Measurements from ENCODE around the gene MTMR6. TPM values are rescaled to one million over a fixed set of nuclear protein-coding genes. Genes with fewer than 3 reads are reported as not detected.

Gene MTMR6
- total RNA-seq, 4 donors from 2014 or later = 6.5 to 14.9 (median 13.2) TPM

DNA sequence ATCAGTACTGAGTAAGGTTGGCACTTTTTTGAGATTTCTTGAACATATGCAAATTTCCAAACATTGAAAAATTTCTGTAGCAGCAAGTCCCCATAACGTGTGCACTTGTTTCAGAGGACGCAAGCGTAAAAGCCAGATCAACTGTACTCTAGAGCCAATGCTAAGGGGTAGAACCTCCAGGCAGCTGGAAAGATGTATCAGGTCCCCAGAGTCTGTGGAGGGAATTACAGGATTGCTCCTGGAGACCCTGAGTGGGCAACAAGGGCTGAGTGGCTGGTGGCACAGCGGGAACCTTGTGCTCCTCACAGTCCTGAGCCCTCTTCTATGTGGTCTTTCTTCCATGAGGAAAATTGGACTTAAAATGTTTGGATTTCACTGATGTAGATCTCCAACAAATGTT, 61.3 kb downstream of the MTMR6 start:
- Histone ChIP-seq H3K27ac (no peak overlapping the region), H3K9me3 (no peaks in the 10 kb centered on the region), H3K27me3 (peaks cover 0 to 35% (median 0%) of the 10 kb centered on the region in 4 donors), H3K36me3 (no peaks in the 10 kb centered on the region), H3K4me3 (no peak overlapping the region), H3K4me1 (no peaks in the 10 kb centered on the region)
- TF ChIP-seq, protein P1, sequence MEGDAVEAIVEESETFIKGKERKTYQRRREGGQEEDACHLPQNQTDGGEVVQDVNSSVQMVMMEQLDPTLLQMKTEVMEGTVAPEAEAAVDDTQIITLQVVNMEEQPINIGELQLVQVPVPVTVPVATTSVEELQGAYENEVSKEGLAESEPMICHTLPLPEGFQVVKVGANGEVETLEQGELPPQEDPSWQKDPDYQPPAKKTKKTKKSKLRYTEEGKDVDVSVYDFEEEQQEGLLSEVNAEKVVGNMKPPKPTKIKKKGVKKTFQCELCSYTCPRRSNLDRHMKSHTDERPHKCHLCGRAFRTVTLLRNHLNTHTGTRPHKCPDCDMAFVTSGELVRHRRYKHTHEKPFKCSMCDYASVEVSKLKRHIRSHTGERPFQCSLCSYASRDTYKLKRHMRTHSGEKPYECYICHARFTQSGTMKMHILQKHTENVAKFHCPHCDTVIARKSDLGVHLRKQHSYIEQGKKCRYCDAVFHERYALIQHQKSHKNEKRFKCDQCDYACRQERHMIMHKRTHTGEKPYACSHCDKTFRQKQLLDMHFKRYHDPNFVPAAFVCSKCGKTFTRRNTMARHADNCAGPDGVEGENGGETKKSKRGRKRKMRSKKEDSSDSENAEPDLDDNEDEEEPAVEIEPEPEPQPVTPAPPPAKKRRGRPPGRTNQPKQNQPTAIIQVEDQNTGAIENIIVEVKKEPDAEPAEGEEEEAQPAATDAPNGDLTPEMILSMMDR (IDR thresholded peaks at IDR 0.05) = no peak
- no peak for TF ChIP-seq POLR2A (IDR thresholded peaks at IDR 0.05)
- intact Hi-C loops (cut with DNase I) = no loop called here
- no peak for DNase-seq
- 84 to 86% methylated on average over 4 of the region's 4 CpGs for WGBS, 2 donors

DNA sequence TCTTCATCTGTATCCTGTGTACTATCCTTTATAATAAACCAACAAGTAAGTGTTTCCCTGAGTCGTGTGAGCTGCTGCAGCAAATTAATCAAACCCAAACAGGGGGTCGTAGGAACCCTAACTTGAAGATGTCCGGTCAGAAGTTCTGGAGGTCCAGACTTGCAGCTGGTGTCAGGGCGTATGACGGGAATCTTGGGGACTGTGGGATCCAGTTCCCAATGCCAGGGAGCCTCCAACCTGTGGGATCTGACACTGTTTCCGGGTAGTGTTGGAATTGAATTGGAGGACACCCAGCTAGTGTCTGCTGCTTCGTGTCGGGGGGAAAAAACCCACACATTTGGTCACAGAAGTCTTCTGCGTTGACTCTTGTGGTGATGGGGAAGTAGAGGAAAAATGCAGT, 63.1 kb downstream of the MTMR6 start:
- H3K4me3 ChIP-seq = no peak overlapping the region
- no peaks in the 10 kb centered on the region for H3K4me1 ChIP-seq
- H3K27ac ChIP-seq = no peak overlapping the region
- TF ChIP-seq, protein P1 (IDR thresholded peaks at IDR 0.05) = no peak
- TF ChIP-seq POLR2A (IDR thresholded peaks at IDR 0.05) = no peak
- H3K36me3 ChIP-seq = no peaks in the 10 kb centered on the region
- intact Hi-C loops (cut with DNase I) = no loop called here
- H3K9me3 ChIP-seq = no peaks in the 10 kb centered on the region
- peaks cover 0 to 25% (median 0%) of the 10 kb centered on the region in 4 donors for H3K27me3 ChIP-seq
- 86 to 90% methylated on average over 5 to 9 of the region's 9 CpGs for WGBS, 2 donors
- no peak for DNase-seq

DNA sequence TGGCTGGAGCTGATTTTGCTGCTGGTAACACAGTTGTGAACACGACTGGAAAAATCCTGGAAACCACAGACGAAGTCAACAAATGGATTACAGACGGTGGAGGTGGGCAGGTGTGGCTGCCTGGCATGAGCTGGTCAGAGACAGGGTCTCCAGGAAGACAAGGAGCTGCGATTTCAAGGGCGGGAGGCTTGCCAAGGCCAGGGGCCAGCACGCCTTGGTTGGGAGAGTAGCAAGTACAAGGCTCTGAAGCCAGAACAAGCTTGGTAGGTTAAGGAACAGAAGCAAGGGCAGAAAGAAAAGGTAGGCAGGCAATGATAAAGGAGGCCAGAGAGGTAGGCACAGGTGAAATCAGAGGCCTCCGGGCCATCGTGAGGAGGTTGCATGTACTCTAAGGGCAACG, 64.5 kb downstream of the MTMR6 start:
- DNase-seq = no peak
- no peak overlapping the region for H3K27ac ChIP-seq
- WGBS, 2 donors = 82 to 87% methylated on average over 9 of the region's 9 CpGs
- intact Hi-C loops (cut with DNase I) = no loop called here
- no peaks in the 10 kb centered on the region for H3K4me1 ChIP-seq
- peaks cover 0 to 18% (median 0%) of the 10 kb centered on the region in 4 donors for H3K27me3 ChIP-seq
- TF ChIP-seq, protein P1 (IDR thresholded peaks at IDR 0.05) = no peak
- no peak for TF ChIP-seq POLR2A (IDR thresholded peaks at IDR 0.05)
- no peaks in the 10 kb centered on the region for H3K36me3 ChIP-seq
- no peaks in the 10 kb centered on the region for H3K9me3 ChIP-seq
- no peak overlapping the region for H3K4me3 ChIP-seq

DNA sequence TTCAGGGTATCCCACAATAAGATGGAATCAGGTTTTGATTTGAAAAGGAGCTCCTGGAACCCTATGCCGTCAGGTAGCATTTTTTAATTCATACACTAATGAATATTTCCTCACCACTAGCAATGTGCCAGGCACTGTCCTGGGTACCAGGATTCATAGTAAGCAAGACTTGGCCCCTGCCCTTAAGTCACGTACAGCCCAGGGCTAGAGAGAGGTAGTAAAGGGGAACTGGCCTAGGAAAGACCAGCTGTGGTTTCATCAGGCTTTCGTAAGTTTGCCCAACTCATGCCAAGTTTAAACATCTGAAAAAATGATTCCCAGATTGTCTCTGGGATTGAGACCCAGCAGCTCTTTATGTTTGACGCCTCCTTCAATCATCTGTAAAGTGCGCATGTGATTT, 69.3 kb downstream of the MTMR6 start:
- 69 to 71% methylated on average over 4 to 5 of the region's 5 CpGs for WGBS, 2 donors
- intact Hi-C loops (cut with DNase I) = no loop called here
- peaks cover 0 to 9% (median 0%) of the 10 kb centered on the region in 3 donors for H3K4me1 ChIP-seq
- H3K36me3 ChIP-seq = no peaks in the 10 kb centered on the region
- H3K4me3 ChIP-seq = no peak overlapping the region
- TF ChIP-seq, protein P1 (IDR thresholded peaks at IDR 0.05) = no peak
- TF ChIP-seq POLR2A (IDR thresholded peaks at IDR 0.05) = no peak
- peaks cover 0 to 9% (median 0%) of the 10 kb centered on the region in 4 donors for H3K27me3 ChIP-seq
- H3K27ac ChIP-seq = no peak overlapping the region
- no peaks in the 10 kb centered on the region for H3K9me3 ChIP-seq
- no peak for DNase-seq

DNA sequence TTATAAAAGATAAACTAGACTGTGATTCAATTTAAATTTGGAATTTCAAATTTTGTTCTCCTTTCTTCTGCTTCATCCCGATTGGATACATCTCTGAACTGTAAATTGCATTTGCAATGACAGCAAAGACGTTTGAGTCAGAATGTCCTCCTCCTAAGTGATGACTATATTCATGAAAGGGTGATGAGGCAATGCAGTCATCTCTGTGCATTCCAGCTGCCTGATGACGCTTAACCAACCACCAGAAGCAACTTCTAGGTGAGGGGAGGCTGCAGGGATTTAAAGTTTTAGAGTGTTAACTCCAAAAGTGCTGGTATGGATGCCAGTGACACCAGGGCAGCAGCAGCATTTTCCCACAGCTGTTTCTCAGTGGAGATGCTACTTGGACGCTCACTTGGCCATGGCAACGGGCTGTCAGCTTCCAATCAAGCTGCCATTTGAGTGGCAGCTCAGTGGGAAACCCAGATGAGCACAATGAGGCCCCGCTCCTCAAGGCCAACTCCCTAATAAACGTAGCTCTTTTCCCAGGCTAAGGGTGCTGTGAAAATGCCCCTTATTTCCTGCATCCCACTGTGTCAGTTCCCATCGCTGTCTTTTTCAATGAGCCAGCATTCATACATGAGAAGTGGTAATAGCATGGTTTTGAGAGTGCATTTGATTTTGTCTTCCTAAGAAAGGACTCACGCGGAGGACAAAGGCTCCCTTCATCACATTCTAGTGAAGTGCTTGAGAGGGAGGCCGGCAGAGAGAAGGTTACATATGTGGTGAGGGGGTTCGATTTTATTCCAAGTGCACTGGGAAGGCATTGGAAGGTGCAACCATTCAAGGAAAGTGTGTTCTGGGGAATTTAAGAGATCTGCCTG, 70.0 kb downstream of the MTMR6 start:
- no peak for TF ChIP-seq POLR2A (IDR thresholded peaks at IDR 0.05)
- TF ChIP-seq, protein P1 (IDR thresholded peaks at IDR 0.05) = no peak
- DNase-seq = no peak
- WGBS, 2 donors = 50 to 67% methylated on average over 11 to 12 of the region's 12 CpGs
- Histone ChIP-seq H3K4me1 (peaks cover 0 to 9% (median 0%) of the 10 kb centered on the region in 3 donors), H3K36me3 (no peaks in the 10 kb centered on the region), H3K27ac (no peak overlapping the region), H3K9me3 (no peaks in the 10 kb centered on the region), H3K27me3 (peaks cover 0 to 4% (median 0%) of the 10 kb centered on the region in 4 donors), H3K4me3 (no peak overlapping the region)
- intact Hi-C loops (cut with DNase I) = no loop called here

Measured in esophagus squamous epithelium (tissue), 5 donors.